Superior temporal gyrus (tissue), 1 donor: Measurements from ENCODE around the gene CSRP1.
"Not testable (repeated sequence)": the region's sequence is repeated elsewhere in the genome, so short reads cannot be mapped to it uniquely, and the experiment has no call there.

Experiments
- DNase-seq: peaks from one replicate; pipeline ENCODE4 v3.0.0-alpha.2; 2016; ENCODE audit errors: extremely low spot score

CSRP1 gene

GRCh38 chr1:201537891-201538611 lies 31.1 kb upstream of the CSRP1 start:
- DNase-seq = no peak

DNA sequence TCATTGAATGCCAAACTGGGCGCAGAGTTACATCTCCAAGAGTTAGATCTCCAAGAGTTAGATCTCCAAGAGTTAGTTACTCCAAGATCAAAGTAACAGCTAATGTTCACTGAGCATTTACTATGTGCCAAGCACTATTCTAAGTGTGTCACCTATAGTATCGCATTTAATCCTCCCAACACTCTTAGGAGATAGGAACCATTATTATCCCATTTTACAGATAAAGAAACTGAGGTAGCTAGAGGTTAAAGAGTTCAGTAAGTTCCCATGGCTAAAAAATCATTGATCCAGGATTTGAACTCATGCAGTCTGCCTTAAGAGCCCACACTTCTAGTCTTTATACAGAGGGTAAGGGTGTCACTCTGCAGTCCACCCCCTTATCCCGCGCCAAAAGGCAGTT lies 30.5 kb upstream of the CSRP1 start:
- DNase-seq = no peak

DNA sequence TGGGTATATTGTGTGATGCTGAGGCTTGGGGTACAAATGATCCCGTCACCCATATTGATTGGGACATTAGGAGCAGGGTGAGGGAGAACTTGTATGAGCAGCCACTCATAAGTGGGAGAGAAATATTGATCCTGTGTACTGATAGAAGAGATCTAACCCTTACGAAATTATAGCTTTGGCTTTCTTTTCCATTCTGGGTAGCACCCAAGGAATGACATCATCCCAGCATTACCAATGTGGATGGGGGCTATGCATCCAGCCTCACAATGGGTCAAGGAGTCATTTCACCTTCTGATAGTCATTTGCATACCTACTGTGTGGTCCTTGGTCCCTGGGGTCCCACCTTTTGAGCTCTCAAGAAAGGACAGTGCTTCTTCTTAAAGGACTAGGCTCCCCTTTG lies 30.1 kb upstream of the CSRP1 start:
- no peak for DNase-seq

DNA sequence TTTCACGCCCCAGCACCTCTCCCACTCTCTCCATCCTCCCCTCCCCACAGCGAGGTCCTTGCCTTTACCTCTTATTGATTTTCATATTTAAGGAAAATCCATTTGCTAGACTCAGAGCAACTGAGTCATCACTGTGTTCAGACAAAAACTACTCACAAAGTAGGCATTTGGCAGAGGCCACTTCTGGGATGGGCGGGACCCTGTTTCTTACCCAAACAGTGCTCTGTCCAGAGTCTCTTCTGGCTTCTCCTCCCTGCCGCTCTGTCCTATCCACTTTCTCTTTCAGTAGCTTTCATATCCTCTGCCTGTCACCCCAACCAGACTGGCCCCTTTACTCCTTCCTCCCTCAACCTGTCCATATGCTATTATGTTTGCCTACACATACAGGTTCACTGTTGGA lies 29.6 kb upstream of the CSRP1 start:
- DNase-seq = no peak

- DNase-seq = no peak
These were observed 29.0 kb upstream of the CSRP1 start for GRCh38 chr1:201535919-201536245.

DNA sequence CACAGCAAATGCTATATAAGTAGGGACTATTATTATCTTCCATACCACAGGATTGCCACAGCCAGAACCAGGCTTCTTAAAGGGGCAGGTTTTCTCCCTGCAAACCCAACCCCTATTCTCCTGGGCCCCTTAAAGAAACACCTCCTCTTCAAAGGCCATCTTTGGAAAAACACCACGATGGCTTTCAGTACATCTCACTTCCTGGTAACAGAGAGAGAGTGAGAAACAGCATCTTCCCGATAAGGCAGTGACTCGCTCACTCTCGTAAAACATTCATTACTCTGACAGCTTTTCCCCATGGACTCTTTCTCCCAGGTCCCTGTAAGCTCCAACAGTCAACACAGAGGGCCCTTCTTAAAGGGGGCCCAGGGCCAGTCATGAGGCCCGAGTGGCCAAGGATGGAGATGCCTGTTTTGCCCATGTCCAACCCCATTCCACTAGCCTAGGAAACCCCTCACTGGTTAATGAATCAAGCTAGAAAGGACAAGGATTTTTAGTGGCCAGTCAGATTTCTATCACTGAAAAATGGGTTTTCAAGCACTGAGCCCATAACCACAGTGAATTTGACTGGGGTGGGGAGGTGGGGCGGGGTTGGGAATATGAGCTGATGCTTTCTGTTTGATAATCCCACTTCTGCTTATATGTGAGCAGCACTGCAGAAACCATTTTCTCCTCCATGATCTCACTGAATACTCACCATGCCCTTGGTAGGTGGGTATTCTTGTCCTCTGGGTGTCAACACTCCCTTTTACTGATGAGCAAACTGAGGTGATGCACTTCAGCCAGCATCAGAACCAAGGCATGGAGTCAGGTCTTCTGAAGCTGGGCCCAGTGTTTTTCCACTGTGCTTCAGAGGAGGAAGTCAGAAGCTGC lies 28.4 kb upstream of the CSRP1 start:
- DNase-seq = peak; percentile 61

GRCh38 chr1:201533836-201534235 lies 26.9 kb upstream of the CSRP1 start:
- DNase-seq = no peak

- peak; percentile 17 for DNase-seq
These were observed 24.9 kb upstream of the CSRP1 start for GRCh38 chr1:201531551-201532425.

- DNase-seq = peak; percentile 94
These were observed 24.0 kb upstream of the CSRP1 start for GRCh38 chr1:201530741-201531531.

GRCh38 chr1:201528631-201529252 lies 21.8 kb upstream of the CSRP1 start:
- no peak for DNase-seq

- no peak for DNase-seq
These were observed 21.0 kb upstream of the CSRP1 start for GRCh38 chr1:201527879-201528278.

DNA sequence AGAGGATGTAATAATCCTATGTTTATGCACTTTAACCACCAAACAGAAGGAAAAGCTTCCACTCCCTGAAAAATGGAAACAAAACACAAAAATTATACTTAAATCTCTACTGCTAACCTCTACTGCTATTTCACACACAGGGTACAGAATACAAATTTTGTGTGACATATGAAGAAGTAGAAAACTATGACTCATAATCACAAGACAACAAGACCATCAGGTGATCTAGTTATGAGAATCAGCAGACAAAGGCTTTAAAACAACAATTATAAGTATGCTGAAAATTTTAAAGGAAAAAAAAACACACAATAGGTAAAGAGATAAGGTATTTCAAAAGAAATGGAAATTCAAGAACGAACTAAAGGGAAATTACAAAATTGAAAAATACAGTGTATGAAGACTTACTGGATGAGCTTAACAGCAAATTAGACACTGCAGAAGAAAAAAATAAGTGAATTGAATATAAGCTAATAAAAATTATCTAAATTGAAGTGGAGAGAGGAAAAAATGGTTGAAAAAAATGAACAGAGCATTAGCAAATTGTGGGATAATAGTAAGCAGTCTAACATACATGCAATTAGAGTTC lies 18.4 kb upstream of the CSRP1 start:
- DNase-seq = no peak

DNA sequence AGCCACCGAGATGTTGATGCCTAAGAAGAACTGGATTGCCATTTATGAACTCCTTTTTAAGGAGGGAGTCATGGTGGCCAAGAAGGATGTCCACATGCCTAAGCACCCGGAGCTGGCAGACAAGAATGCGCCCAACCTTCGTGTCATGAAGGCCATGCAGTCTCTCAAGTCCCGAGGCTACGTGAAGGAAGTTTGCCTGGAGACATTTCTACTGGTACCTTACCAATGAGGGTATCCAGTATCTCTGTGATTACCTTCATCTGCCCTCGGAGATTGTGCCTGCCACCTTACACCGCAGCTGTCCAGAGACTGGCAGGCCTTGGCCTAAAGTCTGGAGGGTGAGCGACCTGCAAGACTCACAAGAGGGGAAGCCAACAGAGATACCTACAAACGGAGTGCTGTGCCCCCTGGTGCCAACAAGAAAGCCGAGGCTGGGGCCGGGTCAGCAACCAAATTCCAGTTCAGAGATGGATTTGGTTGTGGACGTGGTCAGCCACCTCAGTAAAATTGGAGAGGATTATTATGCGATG lies 13.2 kb upstream of the CSRP1 start:
- DNase-seq = not testable (repeated sequence)

DNA sequence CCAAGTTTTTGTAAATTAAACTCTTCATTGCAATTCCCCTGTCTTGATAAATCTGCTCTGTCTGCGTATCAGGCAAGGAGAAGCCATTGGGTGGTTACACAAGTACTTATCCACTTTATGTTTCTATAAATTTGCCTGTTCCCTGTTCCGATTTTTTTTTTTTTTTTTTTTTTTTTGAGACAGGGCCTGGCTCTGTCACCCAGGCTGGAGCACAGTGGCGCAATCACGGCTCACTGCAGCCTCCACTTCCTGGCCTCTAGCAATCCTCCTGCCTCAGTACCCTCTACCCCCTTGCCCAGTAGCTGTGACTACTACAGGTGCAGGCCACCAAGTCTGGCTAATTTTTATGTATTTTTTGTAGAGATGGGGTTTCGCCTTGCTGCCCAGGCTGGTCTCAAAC lies 11.1 kb upstream of the CSRP1 start:
- no peak for DNase-seq

GRCh38 chr1:201517631-201518030 lies 10.7 kb upstream of the CSRP1 start:
- no peak for DNase-seq

- no peak for DNase-seq
These were observed 9.7 kb upstream of the CSRP1 start for GRCh38 chr1:201516511-201517127.

DNA sequence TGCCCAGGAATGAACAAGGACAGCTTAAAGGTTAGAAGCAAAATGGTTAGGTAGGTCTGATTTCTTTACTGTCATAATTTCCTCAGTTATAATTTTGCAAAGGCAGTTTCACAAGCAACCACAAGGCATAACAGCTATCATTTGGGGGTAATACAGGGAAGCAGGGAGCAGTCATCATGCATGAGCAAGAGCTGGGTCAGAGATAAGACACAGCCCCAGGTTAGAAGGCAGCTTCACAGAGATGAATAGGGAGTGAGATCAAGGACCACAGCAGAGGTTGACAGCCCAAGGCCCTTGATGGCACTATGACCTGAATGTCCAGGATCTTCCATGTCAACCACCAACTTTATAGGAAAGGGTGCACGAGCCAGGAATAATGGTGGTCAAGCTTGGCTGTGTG lies 9.0 kb upstream of the CSRP1 start:
- DNase-seq = no peak

GRCh38 chr1:201515062-201515750 lies 8.3 kb upstream of the CSRP1 start:
- DNase-seq = no peak

DNA sequence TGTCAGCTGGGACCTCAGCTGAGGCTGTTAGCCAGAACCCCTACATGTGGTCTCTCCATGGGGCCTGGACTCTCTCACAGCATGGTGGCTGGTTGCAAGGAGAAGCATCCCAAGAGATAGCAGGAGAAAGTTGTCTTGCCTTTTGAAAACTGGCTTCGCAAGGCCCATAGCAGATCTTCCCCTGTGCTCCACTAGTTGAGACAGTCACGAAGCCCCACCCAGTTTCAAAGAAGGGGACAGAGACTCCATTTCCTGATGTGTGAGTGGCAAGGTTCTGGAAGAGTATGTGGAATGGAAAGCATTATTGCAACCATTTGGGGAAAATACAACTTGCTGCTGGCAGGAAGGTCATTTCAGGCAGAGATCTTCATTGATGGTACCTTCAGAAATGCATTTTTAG lies 7.5 kb upstream of the CSRP1 start:
- DNase-seq = no peak
